A673 (cell line): Measurements from ENCODE around the gene SLCO6A1. TPM values are rescaled to one million over a fixed set of nuclear protein-coding genes. Genes with fewer than 3 reads are reported as not detected.

Experiments used
- Bru-seq: library from RNA; stranded (reverse); fragments of 400-500 nt; gene quantifications from one replicate; lab custom pipeline; 2021; lab: Mats Ljungman, UMichigan
- BruChase-seq, 2 experiments: library from RNA; stranded (reverse); fragments of 400-500 nt; gene quantifications; one replicate each; lab custom pipeline; 2021; lab: Mats Ljungman, UMichigan
- BruUV-seq: library from RNA; stranded (reverse); fragments of 400-500 nt; replicated peaks from 2 replicates; lab custom pipeline; 2021; lab: Mats Ljungman, UMichigan
- CTCF ChIA-PET: fragments of 300-600 bp; sonication (Branson Sonifier 250); formaldehyde crosslinking; loops from one replicate; lab custom pipeline; 2022; ENCODE audit warnings: antibody characterized with exemption; lab: Charles Lee
- POLR2A ChIA-PET: fragments of 300-600 bp; sonication (Branson Sonifier 250); formaldehyde crosslinking; loops from one replicate; lab custom pipeline; 2022; ENCODE audit warnings: antibody characterized with exemption; ENCODE audit not compliant: low non-redundant PET; lab: Charles Lee
- DNase-seq: peaks from one replicate; pipeline ENCODE4 v3.0.0-alpha.2; 2015; ENCODE audit warnings: low spot score
- H3K27ac ChIP-seq: fragments of 200-600 bp; sonication (generic); 2 replicates; pipeline ENCODE4 v1.5.1; 2016; ENCODE audit warnings: mixed run types, low read depth, mild to moderate bottlenecking, mixed read lengths, antibody characterized with exemption, low read length; ENCODE audit not compliant: poor library complexity, severe bottlenecking
- H3K27me3 ChIP-seq: fragments of 200-600 bp; sonication (generic); replicated peaks from 2 replicates; pipeline ENCODE4 v1.6.1; 2017; ENCODE audit warnings: mixed run types, low read depth, mild to moderate bottlenecking, mixed read lengths, antibody characterized with exemption, low read length; ENCODE audit not compliant: insufficient read depth, poor library complexity
- H3K36me3 ChIP-seq: fragments of 200-600 bp; sonication (generic); 2 replicates; pipeline ENCODE4 v1.6.1; 2016; ENCODE audit warnings: mixed run types, mild to moderate bottlenecking, mixed read lengths, antibody characterized with exemption, low read length; ENCODE audit not compliant: insufficient read depth, poor library complexity, severe bottlenecking
- H3K4me1 ChIP-seq: fragments of 200-600 bp; sonication (generic); 2 replicates; pipeline ENCODE4 v1.6.1; 2017; ENCODE audit warnings: mixed run types, mild to moderate bottlenecking, mixed read lengths, antibody characterized with exemption, low read length; ENCODE audit not compliant: insufficient read depth, poor library complexity, severe bottlenecking
- H3K4me3 ChIP-seq: fragments of 200-600 bp; sonication (generic); 2 replicates; pipeline ENCODE4 v1.5.1; 2016; ENCODE audit warnings: low read depth, mixed run types, mild to moderate bottlenecking, mixed read lengths, low read length; ENCODE audit not compliant: poor library complexity, severe bottlenecking
- H3K9me3 ChIP-seq: fragments of 200-600 bp; sonication (generic); 2 replicates; pipeline ENCODE4 v1.6.1; 2016; ENCODE audit warnings: mixed run types, low read depth, mild to moderate bottlenecking, mixed read lengths, antibody characterized with exemption, low read length; ENCODE audit not compliant: poor library complexity, severe bottlenecking
- CTCF ChIP-seq: fragments of 300-800, 200-600 bp; sonication (generic); conservative IDR thresholded peaks from 2 replicates; pipeline ENCODE4 v1.5.1; 2017; ENCODE audit warnings: low read depth, mild to moderate bottlenecking, antibody characterized with exemption, low read length, moderate library complexity, mixed read lengths
- EZH2 ChIP-seq: fragments of 200-600 bp; sonication (generic); IDR thresholded peaks from 2 replicates; pipeline ENCODE4 v1.6.1; 2017; ENCODE audit warnings: borderline replicate concordance, low read depth, mild to moderate bottlenecking, mixed read lengths, antibody characterized with exemption, low read length; ENCODE audit not compliant: poor library complexity, severe bottlenecking
- intact Hi-C: fragments of 100-400 bp; cut with micrococcal nuclease; formaldehyde crosslinking; loops from one replicate; pipeline ENCODE4 v1.10.0; 2022; ENCODE audit not compliant: unreplicated experiment
- long read RNA-seq: library from polyadenylated mRNA; stranded (forward); transcript quantifications from one replicate; pipeline ENCODE4 v2.0.0, GENCODE V29; 2022
- total RNA-seq: library from RNA; stranded (reverse); gene quantifications from 2 replicates; pipeline ENCODE4 v1.2.3, GENCODE V29; 2021

SLCO6A1 gene, protein sequence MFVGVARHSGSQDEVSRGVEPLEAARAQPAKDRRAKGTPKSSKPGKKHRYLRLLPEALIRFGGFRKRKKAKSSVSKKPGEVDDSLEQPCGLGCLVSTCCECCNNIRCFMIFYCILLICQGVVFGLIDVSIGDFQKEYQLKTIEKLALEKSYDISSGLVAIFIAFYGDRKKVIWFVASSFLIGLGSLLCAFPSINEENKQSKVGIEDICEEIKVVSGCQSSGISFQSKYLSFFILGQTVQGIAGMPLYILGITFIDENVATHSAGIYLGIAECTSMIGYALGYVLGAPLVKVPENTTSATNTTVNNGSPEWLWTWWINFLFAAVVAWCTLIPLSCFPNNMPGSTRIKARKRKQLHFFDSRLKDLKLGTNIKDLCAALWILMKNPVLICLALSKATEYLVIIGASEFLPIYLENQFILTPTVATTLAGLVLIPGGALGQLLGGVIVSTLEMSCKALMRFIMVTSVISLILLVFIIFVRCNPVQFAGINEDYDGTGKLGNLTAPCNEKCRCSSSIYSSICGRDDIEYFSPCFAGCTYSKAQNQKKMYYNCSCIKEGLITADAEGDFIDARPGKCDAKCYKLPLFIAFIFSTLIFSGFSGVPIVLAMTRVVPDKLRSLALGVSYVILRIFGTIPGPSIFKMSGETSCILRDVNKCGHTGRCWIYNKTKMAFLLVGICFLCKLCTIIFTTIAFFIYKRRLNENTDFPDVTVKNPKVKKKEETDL
- not detected in 2 replicates for total RNA-seq
- Bru-seq, nascent RNA: percentile 0 among the genes with signal in this experiment
- percentile 6 among the genes with signal in this experiment for BruChase-seq, experiment 1, labeled RNA remaining after a 2-hour chase
- not detected for BruChase-seq, experiment 2, labeled RNA remaining after a 6-hour chase
- long read RNA-seq: 0 reads

DNA sequence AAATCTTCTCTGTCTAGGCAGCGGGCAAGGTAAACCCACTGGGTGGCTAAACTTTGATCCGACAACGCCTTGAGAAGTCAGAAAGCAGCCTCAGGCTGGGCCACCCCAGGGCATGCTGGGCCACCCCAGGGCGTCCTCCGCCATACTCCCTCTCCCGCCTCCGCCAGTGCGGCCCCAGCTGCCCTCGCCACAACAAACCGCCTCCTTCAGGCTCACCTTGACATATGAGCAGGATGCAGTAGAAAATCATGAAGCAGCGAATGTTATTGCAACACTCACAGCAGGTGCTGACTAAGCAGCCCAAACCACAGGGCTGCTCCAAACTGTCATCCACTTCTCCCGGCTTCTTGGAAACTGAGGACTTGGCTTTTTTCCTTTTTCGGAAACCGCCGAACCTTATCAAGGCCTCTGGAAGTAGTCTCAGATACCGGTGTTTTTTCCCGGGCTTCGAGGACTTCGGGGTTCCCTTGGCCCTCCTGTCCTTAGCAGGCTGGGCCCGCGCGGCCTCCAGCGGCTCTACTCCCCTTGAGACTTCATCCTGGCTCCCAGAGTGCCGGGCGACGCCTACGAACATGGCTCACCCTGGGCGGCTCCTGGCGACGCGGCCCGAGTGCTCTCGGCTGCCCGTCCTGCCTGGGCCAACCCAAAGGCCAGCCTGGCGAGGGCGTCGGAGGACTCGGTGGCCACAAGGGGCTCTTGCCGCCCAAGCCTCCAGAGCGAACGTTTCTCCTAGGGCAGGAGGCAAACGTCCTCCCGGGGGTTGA is at the start of gene SLCO6A1:
SLCO6A1 (minus strand) TSS at position 731 of the 764 bp plus-strand sequence; CDS start at position 574, 157 bp downstream.
- ChIA-PET POLR2A (no interaction called here), CTCF (no interaction called here)
- intact Hi-C loops: no loop called here
- Histone ChIP-seq H3K27me3 (no peaks in the 10 kb centered on the region), H3K27ac (no peak within 1 kb of the TSS), H3K36me3 (no peaks in the 10 kb centered on the region), H3K9me3 (no peaks in the 10 kb centered on the region), H3K4me1 (no peaks in the 10 kb centered on the region), H3K4me3 (no peak within 1 kb of the TSS)
- no TSS peak for BruUV-seq
- TF ChIP-seq EZH2: no peak
- no peak for TF ChIP-seq CTCF
- DNase-seq: no peak

GRCh38 chr5:102547141-102548035 is 48.6 kb upstream of the SLCO6A1 start:
- ChIA-PET POLR2A (no interaction called here), CTCF (no interaction called here)
- Histone ChIP-seq H3K36me3 (no peaks in the 10 kb centered on the region), H3K4me3 (no peak overlapping the region), H3K27me3 (no peaks in the 10 kb centered on the region), H3K27ac (no peak overlapping the region), H3K4me1 (no peaks in the 10 kb centered on the region), H3K9me3 (no peaks in the 10 kb centered on the region)
- no TSS peak for BruUV-seq
- DNase-seq: no peak
- TF ChIP-seq EZH2 (no peak), CTCF (no peak)
- intact Hi-C loops: loop anchor here (10.0 kb wide), 1 partner anchor 927 kb away; no protein-coding TSS in a partner anchor
